NCI-H1105 treated with DMSO at 0.1 percent for 48 hours (cell line): ENCODE results near the gene ORAI2.

Experiments
- DNase-seq: peaks from one replicate; lab custom pipeline; 2025; lab: John Stamatoyannopoulos, UW

The ORAI2 gene

GRCh38 chr7:102415685-102416225 is 17.6 kb upstream of the ORAI2 start:
- no peak for DNase-seq

DNA sequence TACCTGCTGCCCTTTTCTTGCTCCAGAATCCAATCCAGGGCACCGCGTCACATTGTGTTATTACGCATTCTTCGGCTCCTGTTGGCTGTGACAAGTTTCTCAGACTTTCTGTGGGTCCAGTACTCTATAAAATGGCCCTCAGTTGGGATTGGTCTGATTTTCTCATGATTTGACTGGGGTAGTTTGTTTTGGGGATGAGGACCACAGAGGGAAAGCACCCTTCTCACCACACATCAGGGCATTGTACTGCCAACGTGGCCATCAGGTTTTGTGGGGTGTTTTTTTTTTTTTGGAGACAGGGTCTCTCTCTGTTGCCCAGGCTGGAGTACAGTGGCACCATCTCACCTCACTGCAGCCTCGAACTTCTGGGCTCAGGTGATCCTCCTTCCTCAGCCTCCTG is 17.0 kb upstream of the ORAI2 start:
- no peak for DNase-seq

DNA sequence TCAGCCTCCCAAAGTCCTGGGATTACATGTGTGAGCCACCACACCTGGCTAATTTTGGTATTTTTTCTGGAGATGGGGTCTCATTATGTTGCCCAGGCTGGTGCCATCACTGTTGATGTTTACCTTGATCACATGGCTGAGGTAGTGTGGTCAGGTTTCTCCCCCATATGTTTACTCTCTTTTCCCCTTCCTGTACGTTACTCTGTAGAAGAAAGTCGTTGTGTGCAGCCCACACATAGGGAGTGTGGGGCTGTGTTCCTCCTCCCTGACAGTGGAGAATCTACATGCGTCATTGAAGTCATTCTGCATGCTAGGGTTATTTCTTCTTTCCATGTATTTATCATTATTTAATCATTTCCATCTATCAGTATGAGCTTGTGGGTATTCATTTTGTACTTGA is 16.3 kb upstream of the ORAI2 start:
- DNase-seq, result no peak

- DNase-seq, result no peak
Measured at GRCh38 chr7:102418592-102418991, 14.8 kb upstream of the ORAI2 start.

GRCh38 chr7:102421706-102422240 is 11.6 kb upstream of the ORAI2 start:
- no peak for DNase-seq

- DNase-seq, result no peak
Measured at GRCh38 chr7:102424129-102424551, 9.2 kb upstream of the ORAI2 start.

GRCh38 chr7:102424787-102425218 is 8.6 kb upstream of the ORAI2 start:
- DNase-seq, result no peak

DNA sequence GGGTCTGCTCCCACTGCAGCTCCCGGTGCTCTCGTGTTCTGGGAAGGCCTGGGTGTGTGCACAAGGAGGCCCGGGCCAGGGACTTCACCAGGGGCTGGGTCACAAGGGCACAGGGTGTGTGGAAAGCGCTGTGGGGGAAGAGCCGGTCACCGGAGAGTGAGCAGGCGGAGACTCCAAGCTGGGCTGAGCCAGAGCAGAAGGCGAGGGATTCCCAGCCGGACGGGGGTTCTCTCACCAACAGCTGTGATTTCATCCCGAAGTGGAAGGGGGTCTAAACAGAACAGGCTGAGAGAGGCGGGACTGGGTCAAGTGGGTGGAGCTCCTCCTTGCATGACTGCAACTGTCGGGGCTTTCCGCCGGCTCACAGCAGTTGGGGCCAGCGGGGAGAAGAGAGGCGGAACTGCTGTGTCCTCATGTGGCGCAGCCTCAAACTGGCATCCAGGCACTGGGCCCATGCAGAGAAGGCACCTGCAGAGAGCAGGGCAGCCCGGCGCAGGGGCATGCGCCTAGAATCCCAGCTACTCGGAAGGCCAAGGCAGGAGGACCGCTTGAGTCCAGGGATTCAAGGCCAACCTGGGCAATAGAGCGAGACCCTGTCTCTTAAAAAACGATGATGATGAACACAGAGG is 7.6 kb upstream of the ORAI2 start:
- no peak for DNase-seq

DNA sequence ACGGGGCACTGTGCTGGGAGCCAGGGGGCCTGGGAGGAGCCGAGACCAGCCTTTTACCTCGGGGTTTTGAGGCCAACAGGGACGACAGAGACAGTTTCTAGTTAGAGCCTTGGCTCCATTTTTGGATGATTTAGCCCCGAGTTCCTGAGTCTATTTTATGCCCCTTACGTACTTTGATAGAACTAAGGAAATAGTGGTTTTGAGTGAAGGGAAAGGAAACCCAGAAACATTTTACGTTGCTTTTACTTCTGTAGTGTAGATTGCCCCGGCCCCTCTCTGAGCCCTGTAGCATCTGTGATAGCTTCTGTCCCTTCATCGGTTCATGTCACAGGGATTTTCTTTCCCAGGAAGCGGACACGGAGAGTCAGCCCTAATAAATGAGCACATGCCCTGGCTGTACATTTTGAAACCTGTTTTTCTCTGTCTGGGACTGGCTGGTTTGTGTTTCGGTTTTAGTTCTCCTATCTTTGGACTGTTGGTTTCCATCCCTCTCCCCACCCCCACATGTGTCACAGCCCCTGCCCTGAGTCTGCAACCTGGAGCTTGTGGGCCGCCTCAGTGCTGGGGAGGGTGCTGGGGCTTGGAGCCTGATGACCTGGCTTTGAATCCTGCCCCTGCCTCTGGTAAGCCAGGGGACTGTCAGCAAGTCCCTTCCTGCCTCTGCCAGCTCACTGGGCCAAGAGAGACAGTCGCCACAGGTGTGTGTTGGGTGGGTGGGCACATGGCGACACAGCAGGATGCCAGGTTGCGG is 6.9 kb upstream of the ORAI2 start:
- DNase-seq, result no peak

GRCh38 chr7:102427019-102427405 is 6.4 kb upstream of the ORAI2 start:
- DNase-seq, result no peak

DNA sequence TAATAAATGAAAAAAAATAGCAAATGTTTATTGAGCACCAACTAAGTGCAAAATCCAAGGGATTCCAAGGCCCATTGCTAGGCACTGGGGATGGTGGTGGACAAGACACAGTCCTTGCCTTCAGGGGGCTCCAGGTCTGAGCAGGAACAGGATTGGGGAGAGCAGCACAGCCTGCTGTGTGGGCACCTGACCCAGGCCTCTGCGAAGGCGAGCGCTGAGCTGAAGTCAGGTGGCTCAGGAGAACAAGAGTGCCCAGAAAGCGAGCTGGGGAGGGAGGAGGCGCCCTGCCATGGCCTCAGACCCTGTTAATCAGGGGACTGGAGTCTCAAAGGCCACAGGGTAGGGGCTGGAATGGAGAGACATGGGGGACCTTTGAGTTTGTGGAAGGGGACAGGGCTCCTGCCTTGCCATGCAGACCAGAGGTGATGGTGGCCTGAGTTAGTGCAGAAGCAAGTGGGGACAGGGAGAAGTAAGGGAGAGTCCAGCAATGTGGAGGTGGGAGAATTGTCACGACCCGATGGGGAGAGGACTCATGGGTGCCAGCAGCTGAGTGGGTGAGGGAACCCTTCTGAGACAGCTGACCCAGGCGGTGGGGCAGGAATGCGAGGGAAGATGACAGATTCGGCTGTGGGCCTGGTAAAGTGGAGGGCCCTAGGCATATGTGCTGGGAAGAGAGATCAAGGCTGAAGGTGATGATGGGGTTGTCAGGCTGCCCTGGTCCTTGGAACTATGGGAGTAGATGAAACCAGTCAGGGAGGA is 4.1 kb upstream of the ORAI2 start:
- DNase-seq, result no peak

- DNase-seq, result peak; percentile 9
Measured at GRCh38 chr7:102431617-102432298, 1.6 kb upstream of the ORAI2 start.

- peak; percentile 15 for DNase-seq
Measured at GRCh38 chr7:102432442-102433218, 745 bp upstream of the ORAI2 start.

GRCh38 chr7:102434039-102434486 is 688 bp downstream of the ORAI2 start:
- no peak for DNase-seq

DNA sequence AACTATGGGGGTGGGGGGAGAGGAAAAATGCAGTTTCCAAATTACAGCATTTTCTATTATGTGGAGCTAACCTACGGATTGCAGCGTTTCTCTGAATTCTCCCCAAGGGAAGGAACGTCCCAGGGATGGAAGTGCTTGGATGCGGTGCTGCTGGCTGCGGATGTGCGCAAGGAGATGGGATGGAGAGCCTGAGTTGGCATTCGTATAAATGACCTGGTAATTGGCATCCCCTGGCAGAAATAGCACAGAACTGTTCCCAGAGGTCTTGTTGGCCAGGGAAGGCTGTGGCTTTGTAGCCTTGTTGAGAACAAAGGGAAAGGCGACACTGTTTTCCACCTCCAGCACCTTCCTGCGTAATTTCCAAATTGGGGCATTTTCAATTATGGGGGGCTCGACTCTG is 2.7 kb downstream of the ORAI2 start:
- no peak for DNase-seq

- DNase-seq, result no peak
Measured at GRCh38 chr7:102439963-102440795, 6.8 kb downstream of the ORAI2 start.

DNA sequence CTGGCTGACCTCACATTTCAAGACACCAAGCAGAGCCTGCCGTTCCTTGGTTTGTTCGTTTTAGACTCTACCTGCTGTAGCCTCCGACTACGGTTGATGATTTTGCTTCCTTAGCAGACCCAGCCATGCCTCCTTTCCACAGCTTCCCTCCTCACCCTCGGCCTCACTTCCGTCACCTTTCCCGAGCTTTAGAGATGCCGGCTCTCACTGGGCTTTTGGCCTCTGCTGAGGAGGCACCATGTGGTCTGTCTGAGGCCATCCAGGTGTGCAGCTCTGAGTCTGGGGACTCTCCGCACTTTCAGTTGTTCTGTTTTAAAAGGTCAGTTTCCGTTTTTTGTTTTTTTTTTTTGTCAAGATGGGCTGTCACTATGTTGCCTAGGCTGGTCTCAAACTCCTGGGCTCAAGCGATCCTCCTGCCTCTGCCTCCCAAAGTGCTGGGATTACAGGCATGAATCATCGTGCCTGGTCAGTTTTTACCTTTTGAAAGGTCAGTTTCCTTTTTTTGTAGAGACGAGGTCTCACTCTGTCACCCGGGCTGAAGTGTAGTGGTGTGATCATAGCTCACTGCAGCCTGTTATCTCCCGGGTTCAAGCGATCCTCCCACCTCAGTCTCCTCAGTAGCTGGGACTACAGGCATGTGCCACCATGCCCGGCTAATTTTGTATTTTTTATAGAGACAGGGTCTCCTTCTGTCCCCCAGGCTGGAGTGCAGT is 11.7 kb downstream of the ORAI2 start:
- DNase-seq, result no peak

DNA sequence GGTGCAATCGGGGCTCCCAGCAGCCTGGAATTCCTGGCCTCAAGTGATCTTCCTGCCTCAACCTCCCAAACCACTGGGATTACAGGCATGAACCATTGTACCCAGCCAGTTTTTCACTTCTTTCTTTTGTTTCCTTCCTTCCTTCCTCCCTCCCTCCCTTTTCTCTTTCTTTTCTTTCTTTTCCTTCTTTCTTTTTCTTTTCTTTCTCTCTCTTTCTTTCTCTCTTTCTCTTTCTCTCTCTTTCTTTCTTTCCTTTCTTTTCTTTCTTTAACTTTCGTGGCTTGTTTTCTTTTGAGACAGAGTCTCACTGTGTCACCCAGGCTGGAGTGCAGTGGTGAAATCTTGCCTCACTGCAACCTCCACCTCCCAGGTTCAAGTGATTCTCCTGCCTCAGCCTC is 12.3 kb downstream of the ORAI2 start:
- no peak for DNase-seq

GRCh38 chr7:102446387-102447156 is 13.2 kb downstream of the ORAI2 start:
- no peak for DNase-seq
